Nasal cavity respiratory epithelium epithelial cell of viscerocranial mucosa (primary cell): ENCODE results near the gene AIFM1. TPM values are rescaled to one million over a fixed set of nuclear protein-coding genes. Genes with fewer than 3 reads are reported as not detected.

Experiments
- total RNA-seq: library from RNA; depleted of rRNA; stranded (reverse); fragments of >200 nt; gene quantifications from 2 replicates; pipeline ENCODE4 v1.2.3, GENCODE V29; 2014

AIFM1 gene
- 28.0 and 28.2 TPM in 2 replicates for total RNA-seq

DNA sequence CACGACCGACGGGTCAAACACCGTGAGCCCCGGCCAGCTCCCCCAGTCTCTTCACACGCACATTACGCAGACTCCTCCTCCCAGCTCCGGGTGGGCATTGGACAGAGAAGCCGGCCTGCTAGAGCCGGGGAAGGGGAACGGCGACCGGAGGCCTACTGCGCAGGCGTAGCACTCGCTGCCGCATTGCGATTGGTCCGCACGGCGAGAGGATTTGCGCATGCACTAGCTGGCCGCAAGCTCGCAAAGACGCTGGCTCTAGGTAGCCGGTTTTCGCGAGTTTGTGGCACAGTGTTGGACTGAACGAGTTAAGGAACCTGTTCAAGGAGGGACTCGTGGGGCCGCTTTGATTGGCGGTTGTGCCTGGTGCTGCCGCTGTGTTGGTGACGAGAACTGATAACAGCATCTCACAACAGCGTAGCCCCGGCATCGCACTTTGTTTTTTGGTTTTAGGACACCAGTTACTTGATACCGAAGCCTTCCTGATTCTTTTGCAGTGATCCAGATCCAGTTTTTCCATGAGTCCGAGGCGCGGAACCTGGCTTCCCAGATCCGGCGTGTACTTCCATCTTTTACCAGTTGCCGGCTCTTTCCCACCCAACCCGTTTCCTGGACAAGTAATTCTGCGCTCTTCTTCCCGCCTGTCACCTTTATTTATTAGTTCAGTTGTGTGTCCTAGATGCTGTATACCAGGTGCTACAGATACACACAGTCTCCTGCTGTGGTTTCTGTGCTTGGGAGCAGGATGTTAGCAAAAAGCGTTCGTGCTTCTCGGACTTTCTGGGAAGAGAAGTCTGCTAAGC lies at the start of gene AIFM1:
Gene AIFM1 (minus strand): TSS at position 139 of the 800 bp plus-strand sequence. CDS start 185 bp downstream, outside the sequence.

DNA sequence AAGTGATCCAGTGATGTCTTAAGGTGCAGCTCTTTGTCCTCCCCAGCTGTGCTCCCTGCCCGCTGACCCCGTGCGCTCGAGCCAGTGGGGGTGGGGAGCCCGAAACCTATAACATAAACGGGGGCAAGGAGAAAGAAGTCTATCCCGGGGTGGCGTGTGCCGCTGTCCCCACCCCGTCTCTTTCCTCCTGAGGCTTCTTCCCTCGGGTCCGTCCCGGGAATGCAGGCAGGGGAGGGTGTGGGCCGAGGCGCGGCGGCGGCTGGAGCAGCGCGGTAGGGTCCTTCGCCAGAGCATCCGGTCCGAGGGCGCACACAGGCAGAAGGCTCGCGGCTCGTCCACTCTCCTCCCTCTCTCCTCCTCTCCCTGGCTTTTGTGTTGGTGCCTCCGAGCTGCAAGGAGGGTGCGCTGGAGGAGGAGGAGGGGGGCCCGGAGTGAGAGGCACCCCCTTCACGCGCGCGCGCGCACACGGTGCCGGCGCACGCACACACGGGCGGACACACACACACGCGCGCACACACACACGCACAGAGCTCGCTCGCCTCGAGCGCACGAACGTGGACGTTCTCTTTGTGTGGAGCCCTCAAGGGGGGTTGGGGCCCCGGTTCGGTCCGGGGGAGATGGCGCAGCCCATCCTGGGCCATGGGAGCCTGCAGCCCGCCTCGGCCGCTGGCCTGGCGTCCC lies 5.9 kb upstream of the AIFM1 start, which contains the start of gene RAB33A:
Gene RAB33A (plus strand): TSS at position 517 of the 681 bp plus-strand sequence. CDS start 101 bp downstream, at position 618.

GRCh38 chrX:130110379-130111219 lies 55.0 kb downstream of the AIFM1 start, which contains the start of gene ELF4:
ELF4 (minus strand) TSS chrX:130110497; CDS start chrX:130081330, 29,167 bp downstream.

Other genes with a start within 250 kb of the AIFM1 start
- gene BCORL1, start 183.2 kb downstream of the AIFM1 start, total RNA-seq, result 1.0 and 5.1 TPM in 2 replicates
- 11.6 and 26.6 TPM in 2 replicates for gene ELF4, start 55.3 kb downstream of the AIFM1 start, total RNA-seq
- gene RAB33A, start 6.1 kb upstream of the AIFM1 start, total RNA-seq, result under 0.01 TPM in 1 of 2 replicates, not detected in the other
- 1.0 and 2.4 TPM in 2 replicates for gene ZNF280C, start 103.1 kb upstream of the AIFM1 start, total RNA-seq
- gene SLC25A14, start 174.1 kb upstream of the AIFM1 start, total RNA-seq, result 5.5 and 6.6 TPM in 2 replicates
- not detected in 2 replicates for gene GPR119, start 219.8 kb upstream of the AIFM1 start, total RNA-seq
- gene RBMX2, start 236.1 kb upstream of the AIFM1 start, total RNA-seq, result 21.3 and 26.0 TPM in 2 replicates